ENCODE measurements around the gene LMAN1L.

The LMAN1L gene

GRCh38 chr15:74854453-74855022 is 41.9 kb downstream of the LMAN1L start:
- DNase-seq (ENCODE audit: low read depth in 2 of 3, low spot score in 1 of 3), result no peak

DNA sequence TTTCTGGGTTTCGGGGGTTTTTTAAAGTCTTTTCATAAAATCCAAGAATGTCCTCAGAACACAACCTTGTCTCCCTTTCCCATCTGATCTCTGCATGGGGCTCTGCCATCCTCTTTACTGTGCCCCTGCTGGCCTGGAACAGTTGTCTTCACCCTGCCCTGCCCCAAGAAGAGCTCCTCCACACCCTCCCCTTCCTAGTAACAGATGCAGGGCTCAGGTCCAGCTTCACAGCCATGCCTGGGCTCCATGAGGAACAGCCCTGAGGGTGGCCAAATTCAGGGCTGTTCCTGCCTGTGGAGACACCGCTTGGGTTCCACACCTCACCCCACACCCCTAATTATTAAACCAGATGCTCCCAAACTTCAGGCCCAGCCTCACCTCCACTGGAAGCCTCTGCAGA is 43.2 kb downstream of the LMAN1L start:
- DNase-seq (ENCODE audit: low read depth in 2 of 3, low spot score in 1 of 3), result no peak

DNA sequence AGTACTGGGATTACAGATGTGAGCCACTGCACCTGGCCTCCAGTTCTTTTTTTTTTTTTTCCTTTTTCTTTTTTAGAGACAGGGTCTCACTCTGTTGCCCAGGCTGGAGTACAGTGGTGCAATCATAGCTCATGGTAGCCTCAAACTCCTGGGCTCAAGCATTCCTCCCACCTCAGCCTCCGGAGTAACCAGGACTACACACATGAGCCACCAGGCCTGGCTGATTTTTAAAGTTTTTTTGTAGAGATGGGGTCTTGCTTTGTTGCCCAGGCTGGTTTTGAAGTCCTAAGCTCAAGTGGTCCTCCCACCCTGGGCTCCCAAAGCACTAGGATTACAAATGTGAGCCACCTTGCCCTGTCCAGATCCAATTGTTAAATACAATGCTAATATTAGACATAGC is 43.9 kb downstream of the LMAN1L start:
- DNase-seq (ENCODE audit: low read depth in 2 of 3, low spot score in 1 of 3), result no peak

DNA sequence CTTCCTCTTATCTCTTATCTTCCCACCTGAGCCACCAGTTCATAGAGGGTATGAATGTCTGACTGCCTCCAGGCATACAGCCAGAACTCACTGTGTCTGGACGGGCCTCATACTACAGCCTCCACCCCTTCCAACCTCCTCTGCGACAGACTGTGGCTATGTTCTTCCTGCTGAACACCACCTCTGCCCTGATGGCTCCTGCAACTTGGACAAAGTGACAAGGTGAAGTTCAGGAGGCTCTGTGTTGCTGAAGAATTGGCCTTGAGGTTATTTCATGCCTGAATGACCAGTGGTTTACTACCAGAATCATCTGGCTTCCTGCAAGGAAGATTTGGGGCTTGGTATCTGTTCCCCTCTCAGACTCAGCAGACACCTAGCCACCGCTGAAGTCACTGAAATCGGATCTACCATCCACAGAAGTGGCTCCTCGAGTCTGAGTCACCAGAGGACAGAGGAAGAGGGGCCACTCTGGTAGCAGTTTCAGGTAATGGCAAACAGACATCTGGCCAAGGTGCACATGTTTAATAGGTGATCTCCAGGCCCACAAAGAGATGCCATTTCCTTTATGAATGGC is 44.5 kb downstream of the LMAN1L start:
- DNase-seq (ENCODE audit: low read depth in 2 of 3, low spot score in 1 of 3), result no peak

DNA sequence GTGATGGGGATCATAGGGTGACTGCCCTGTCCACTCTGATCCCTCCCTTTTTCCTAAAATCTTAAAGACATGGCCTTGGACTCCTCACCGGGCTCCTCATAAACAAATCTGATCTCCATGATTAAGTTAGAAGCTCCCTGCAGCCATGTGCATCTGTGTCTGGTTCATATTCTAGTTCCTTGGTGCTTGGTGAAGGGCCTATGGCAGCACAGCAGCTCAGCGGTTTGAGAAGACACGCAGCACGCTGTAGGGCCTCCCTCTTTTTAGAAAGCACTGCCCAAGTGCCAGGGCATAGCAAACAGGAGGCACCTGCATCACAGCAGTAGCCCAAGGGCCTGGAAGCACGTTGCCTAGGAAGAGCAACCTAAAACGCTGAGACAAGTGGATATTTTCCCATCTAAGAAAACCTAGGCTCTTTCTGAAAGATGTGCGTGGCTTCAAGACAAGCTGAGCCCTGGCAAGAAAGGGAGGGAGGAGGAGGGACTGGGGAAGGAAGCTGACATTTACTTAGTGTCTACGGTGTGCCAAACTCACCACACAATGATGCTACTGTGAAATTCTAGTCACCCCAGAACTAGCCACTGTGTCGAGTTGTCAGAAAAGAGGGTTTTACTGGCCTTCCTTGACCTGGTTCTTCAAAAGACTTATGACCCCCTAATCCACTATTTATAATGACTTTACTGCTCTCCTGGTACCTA is 45.2 kb downstream of the LMAN1L start:
- DNase-seq (ENCODE audit: low read depth in 2 of 3, low spot score in 1 of 3), result no peak

DNA sequence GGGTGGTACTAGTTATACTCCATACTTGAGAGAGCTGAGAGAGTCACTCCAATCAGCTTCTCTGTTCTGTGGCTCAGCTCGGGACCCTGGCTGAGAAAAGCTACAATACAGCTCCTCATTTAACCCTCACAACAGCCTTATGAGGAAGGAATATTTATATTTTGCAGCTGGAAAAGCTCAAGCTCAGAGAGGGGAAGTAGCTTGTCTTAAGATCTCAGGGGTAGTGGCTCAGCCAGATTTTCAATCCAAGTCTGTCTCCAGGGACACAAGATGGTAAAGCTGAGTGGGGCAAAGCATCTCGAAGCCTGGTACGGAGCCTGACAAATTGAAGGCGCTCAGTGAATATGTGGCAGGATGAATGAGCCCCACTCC is 45.7 kb downstream of the LMAN1L start:
- no peak for DNase-seq (ENCODE audit: low read depth in 2 of 3, low spot score in 1 of 3)

DNA sequence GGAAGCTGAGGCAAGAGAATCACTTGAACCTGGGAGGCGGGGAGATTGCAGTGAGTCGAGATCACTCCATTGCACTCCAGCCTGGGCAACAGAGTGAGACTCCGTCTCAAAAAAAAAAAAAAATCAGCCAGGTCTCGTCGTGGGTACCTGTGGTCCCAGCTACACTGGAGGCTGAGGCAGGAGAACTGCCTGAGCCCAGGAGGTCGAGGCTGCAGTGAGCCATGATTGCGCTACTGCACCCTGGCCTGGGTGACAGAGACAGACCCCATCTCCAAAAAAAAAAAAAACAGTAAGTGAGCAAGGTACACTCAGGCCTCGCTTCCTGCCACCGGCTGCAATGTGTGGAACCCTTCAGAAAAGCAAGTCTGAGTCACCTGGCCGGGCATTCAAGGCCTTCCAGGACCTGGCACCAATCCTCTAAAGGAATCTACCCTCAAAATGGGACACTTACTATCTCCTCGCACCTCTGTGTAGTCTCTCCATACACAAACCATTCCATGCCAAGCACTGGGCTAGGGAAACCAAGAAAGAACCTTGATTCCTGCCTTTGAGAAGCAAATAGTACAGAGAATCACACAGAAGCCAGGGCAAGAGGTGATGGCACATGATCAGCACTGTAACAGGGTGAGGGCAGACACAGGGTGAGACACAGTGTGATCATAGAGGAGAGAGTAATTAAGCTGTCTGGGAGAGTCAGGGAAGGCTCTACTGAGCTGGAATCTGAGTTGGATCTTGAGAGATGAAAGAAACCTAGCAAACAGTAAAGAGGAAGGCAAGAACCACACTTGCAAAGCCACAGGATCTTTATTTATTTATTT is 50.8 kb downstream of the LMAN1L start:
- DNase-seq (ENCODE audit: low read depth in 2 of 3, low spot score in 1 of 3), result no peak

DNA sequence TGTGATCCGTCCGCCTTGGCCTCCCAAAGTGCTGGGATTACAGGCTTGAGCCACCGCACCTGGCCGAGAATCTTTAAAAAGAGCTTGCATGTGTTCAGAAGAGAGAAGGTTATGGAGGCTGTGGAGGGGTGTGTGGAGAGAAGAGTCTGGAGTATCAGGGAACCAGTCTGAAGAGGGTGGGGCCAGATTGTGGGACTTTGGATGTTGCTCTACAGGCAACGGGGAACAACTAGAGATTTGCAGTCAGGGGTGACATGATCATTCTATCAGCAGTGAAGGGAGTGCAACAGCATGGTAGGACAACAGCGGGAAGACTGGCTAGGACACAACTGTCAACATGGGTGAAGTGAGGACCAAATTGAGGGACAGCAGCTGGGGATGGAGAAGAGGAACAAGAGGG is 51.7 kb downstream of the LMAN1L start:
- no peak for DNase-seq (ENCODE audit: low read depth in 2 of 3, low spot score in 1 of 3)

DNA sequence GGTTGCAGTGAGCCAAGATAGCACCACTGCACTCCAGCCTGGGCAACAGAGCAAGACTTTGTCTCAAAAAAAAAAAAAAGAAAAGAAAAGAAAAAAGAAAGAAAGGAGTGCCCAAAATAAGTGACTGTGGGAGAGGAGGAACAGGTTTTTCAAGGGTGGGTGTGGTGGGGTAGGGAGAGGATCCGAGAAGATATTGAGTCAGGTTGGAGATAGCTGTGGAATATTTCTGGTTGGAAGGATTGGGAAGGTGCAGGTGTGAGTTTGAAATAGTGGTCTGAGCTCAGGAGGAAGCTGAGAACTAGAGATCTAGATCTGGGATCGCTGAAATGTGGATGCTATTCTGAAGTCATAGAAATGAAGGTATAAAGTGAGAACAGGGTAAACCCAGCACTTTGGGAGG is 52.7 kb downstream of the LMAN1L start:
- no peak for DNase-seq (ENCODE audit: low read depth in 2 of 3, low spot score in 1 of 3)

DNA sequence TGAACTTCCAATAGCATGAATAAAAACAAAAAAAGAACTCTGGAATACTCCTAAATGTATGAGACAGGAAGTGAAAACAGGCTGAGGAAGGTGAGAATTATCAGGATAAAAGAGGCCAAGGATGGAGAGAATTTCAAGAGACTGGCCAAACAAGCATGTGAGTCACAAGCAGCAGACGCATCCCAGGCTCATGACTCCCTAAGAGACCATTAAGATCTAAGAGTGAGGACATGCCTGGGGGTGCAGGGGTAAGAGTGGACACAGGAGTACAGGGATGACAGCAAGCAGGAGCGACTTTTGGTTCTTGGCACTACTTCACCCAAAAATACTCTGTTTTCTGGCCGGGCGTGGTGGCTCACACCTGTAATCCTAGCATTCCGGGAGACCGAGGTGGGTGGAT is 53.5 kb downstream of the LMAN1L start:
- DNase-seq (ENCODE audit: low read depth in 2 of 3, low spot score in 1 of 3), result no peak

- no peak for DNase-seq (ENCODE audit: low read depth in 2 of 3, low spot score in 1 of 3)
Measured at GRCh38 chr15:74867466-74868038, 54.9 kb downstream of the LMAN1L start.

DNA sequence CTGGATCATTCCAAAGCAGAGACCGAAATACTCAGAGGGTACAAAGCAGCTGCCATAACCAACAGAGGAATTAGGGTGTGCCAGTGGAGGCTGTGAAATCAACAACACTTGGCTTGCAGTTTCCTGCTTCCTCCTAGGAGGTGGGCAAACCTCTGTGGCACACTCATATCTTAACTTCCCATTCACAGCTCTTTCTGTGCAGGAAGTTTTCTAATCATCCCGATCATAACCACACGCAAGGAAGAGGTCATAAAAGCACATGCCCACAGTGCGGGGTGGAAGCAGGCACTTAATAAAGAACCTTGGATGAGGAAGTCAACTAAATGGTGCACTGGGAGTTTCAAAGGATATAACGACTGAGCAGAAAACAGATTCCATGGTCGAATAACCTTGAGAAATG is 55.4 kb downstream of the LMAN1L start:
- no peak for DNase-seq (ENCODE audit: low read depth in 2 of 3, low spot score in 1 of 3)

DNA sequence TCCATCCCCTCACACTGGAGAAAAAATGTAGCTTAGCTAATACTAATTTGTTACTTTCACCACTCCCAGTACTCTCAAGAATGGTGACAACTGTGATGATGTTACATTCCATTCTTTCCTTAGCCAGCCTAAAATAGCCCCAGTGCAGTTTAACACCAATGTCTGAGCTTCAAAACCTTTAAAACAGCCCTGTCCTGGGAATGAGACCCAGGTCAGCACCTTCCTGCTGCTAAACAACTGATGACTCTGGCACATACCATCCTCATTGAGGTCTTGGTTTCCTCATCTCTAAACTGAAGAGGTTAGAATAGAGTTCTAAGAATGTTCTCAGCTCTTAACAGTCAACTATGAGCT is 56.7 kb downstream of the LMAN1L start:
- DNase-seq (ENCODE audit: low read depth in 2 of 3, low spot score in 1 of 3), result no peak

DNA sequence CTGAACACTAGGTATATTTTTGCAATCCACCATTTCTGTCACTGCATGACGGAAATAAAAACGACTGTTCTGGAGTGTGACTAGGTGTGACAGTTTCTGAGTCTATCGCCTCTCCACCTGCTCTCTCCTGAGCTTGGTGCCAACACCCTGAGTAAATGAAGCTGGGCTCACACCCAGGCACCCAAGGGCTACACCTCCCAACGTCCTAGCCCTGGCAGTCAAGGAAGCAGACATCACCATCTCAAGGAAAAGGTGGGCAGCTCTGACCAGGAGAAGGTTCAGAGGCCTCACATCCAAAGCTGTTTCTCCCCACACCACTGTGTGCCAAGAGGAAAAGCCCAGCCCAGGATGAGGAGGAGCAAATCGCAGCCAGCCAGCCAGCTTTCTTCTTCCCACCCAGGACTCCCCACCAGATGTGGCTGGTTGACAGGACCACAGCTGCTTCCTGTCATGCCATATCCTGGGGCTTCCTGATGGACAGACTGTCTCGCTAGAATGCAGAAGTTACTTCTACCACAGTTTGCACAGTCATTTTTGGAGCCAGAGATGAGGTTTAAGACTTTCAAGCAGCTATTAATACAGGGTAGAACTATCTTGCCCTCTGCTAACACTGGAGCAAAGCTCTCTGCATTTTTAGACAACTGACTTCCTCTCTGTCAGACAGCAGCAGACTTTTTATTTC is 57.2 kb downstream of the LMAN1L start:
- peak in 2 of 3 donors; percentile 33 to 41 for DNase-seq (ENCODE audit: low read depth in 2 of 3, low spot score in 1 of 3)

- DNase-seq (ENCODE audit: low read depth in 2 of 3, low spot score in 1 of 3), result no peak
Measured at GRCh38 chr15:74870436-74871215, 58.0 kb downstream of the LMAN1L start.

GRCh38 chr15:74872702-74873035 is 60.0 kb downstream of the LMAN1L start:
- DNase-seq (ENCODE audit: low read depth in 2 of 3, low spot score in 1 of 3), result no peak

DNA sequence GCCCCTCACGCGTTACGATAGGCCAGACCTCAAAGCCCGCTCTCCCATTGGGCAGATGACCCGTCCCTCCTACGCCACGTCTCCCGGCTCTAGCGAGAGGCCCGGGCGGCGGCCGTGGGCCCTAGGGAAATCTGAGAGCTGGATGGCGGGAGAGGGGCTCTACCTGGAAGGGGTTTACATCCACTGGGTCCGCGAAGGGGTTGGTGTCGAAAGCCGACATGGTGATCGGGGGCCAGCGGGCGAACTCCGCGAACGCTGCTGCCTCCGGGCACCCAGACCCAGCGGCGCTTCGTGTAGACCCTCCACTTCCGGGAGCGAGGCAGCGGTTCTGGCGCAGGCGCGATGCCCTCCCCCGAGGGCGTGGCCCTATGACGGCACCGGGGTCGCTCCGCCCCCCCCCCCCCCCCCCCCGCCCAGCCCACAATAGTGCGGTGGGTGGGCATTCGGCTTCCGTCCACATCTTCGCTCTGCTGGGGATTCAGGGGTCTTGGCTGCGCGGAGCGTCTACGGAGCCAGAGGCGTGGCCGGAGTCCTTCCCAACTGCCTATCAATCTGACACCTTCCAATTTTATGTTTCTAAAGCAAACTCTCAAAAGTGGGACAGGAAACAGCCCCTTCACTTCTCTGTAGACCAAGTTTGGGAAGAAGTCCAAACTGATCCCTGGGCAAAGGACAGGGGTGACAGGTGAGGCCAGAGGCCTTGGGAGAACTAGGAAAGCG is 60.6 kb downstream of the LMAN1L start, which contains the start of gene SCAMP2:
SCAMP2 (minus strand) TSS at position 330 of the 720 bp plus-strand sequence; CDS start at position 220, 110 bp downstream.
- DNase-seq (ENCODE audit: low read depth in 2 of 3, low spot score in 1 of 3), result peak; percentile 81 to 89 (median 86)

DNA sequence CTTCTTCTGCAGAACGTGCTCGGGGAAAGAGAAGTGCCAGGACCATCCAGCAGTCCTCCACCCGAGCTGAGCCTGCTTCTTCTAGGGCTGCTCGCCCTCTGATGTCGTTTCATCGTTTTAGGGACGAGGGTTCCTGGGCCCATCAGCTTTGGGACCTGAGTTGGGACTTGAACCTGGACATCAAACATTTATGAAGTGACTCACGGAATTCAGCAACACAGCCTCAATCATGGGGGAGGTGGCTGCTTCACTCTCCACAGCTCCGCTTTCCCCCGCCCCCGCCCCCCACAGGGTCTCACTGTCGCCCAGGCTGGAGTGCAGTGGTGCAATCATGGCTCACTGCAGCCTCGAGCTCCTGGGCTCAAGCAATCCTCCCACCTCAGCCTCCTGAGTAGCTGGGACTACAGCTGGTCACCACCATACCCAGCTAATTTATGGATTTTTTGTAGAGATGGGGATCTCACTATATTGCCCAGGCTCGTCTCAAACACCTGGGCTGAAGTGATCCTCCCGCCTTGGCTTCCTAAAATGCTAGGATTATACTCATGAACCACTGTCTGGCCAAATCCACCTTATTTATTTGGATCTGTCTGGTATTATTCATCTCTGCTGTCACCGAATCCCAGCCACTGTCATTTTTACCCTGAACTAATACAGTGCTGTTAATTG is 61.3 kb downstream of the LMAN1L start:
- DNase-seq (ENCODE audit: low read depth in 2 of 3, low spot score in 1 of 3), result no peak

All from stimulated activated CD4-positive, alpha-beta T cell treated with anti-CD3 and anti-CD28 coated beads, Interleukin-12 subunit alpha, Interleukin-12 subunit beta, amount 100 ng/mL, for 48 hours (primary cell).